Endodermal cell (in vitro differentiated cells): ENCODE measurements around the gene SUPT3H. TPM values are rescaled to one million over a fixed set of nuclear protein-coding genes. Genes with fewer than 3 reads are reported as not detected.

Source experiments
- DNase-seq: peaks from one replicate; pipeline ENCODE4 v3.0.0-alpha.2; 2017
- H3K27ac ChIP-seq: 2 replicates; pipeline ENCODE4 v1.5.1; 2013; ENCODE audit warnings: mild to moderate bottlenecking, low read depth, low read length, moderate library complexity
- H3K27me3 ChIP-seq: 2 replicates; pipeline ENCODE4 v1.6.1; 2013; ENCODE audit warnings: mild to moderate bottlenecking, low read length, moderate library complexity; ENCODE audit not compliant: insufficient read depth, control insufficient read depth, poor library complexity, severe bottlenecking
- H3K36me3 ChIP-seq: 2 replicates; pipeline ENCODE4 v1.7.0; 2013; ENCODE audit warnings: mild to moderate bottlenecking, low read length, moderate library complexity; ENCODE audit not compliant: control insufficient read depth, insufficient read depth
- H3K4me1 ChIP-seq: one replicate; pipeline ENCODE4 v1.7.0; 2013; ENCODE audit warnings: low read length; ENCODE audit not compliant: control insufficient read depth, insufficient read depth
- H3K4me3 ChIP-seq: 2 replicates; pipeline ENCODE4 v1.5.1; 2013; ENCODE audit warnings: mild to moderate bottlenecking, low read length, moderate library complexity
- H3K9ac ChIP-seq: 2 replicates; pipeline ENCODE4 v1.6.1; 2013; ENCODE audit warnings: mild to moderate bottlenecking, low read length, moderate library complexity; ENCODE audit not compliant: poor library complexity, severe bottlenecking; ENCODE audit errors: extremely low read depth
- H3K9me3 ChIP-seq: 2 replicates; pipeline ENCODE4 v1.6.1; 2013; ENCODE audit warnings: mild to moderate bottlenecking, low read length, moderate library complexity; ENCODE audit not compliant: control insufficient read depth
- H3K27ac Mint-ChIP-seq: 2 replicates; pipeline ENCODE4 v1.8.0; 2020; ENCODE audit warnings: mixed read lengths
- H3K27me3 Mint-ChIP-seq: 2 replicates; pipeline ENCODE4 v1.8.0; 2021; ENCODE audit warnings: mild to moderate bottlenecking, mixed read lengths; ENCODE audit not compliant: insufficient read depth
- H3K36me3 Mint-ChIP-seq: 2 replicates; pipeline ENCODE4 v1.8.0; 2020; ENCODE audit warnings: low read depth, mixed read lengths
- H3K4me1 Mint-ChIP-seq: 2 replicates; pipeline ENCODE4 v1.8.0; 2020; ENCODE audit warnings: mixed read lengths
- H3K4me3 Mint-ChIP-seq: 2 replicates; pipeline ENCODE4 v1.8.0; 2020; ENCODE audit warnings: mild to moderate bottlenecking, moderate library complexity, mixed read lengths
- H3K9me3 Mint-ChIP-seq: 2 replicates; pipeline ENCODE4 v1.8.0; 2020; ENCODE audit warnings: mild to moderate bottlenecking, mixed read lengths
- CTCF ChIP-seq: fragments of 200-600 bp; sonication (generic); conservative IDR thresholded peaks from 2 replicates; pipeline ENCODE4 v1.5.0; 2021; ENCODE audit warnings: antibody characterized with exemption, mild to moderate bottlenecking
- WGBS, 2 experiments: methylation state at CpG; one replicate each; pipeline versions ENCODE4 v1.1.5 to v1.1.7; 2013; ENCODE audit warnings: missing lambda C conversion rate in 2 of 2, mixed read lengths in 1 of 2; ENCODE audit not compliant: insufficient coverage in 1 of 2, insufficient read length in 1 of 2; 5-methylcytosine and 5-hydroxymethylcytosine counted together
- total RNA-seq, 2 donors: library from RNA; stranded (reverse); fragmentation: NEBNext Ultra II Directional in 1 of 2; extraction: Animal tissue kit (Norgen Biotek cat#: 25700) in 1 of 2; gene quantifications; 2 replicates in 1 of 2; 3 replicates in 1 of 2; pipeline ENCODE4 v1.2.1, GENCODE V29; 2021

Gene SUPT3H
- total RNA-seq, 2 donors from 2014 or later, result 32.4 to 34.7 TPM

GRCh38 chr6:44926556-44926955 lies 451.2 kb downstream of the SUPT3H start:
- WGBS, 2 experiments, result 87% methylated on average over 2 of the region's 2 CpGs; no CpG with 5 or more reads in 1 of the 2 experiments
- Mint-ChIP-seq H3K27me3 (no peaks in the 10 kb centered on the region), H3K4me1 (peaks cover 5% of the 10 kb centered on the region)

GRCh38 chr6:44925100-44925739 lies 452.5 kb downstream of the SUPT3H start:
- H3K27me3 ChIP-seq, result no peaks in the 10 kb centered on the region

More at GRCh38 chr6:44926556-44926955, 451.2 kb downstream of the SUPT3H start:
- no peak overlapping the region for H3K4me3 ChIP-seq
- H3K9ac ChIP-seq, result no peak overlapping the region
- peaks cover 3% of the 10 kb centered on the region for H3K4me1 ChIP-seq
- H3K9me3 ChIP-seq, result no peaks in the 10 kb centered on the region
- no peak for TF ChIP-seq CTCF
- H3K27ac ChIP-seq, result no peak overlapping the region
- DNase-seq, result no peak
- Mint-ChIP-seq H3K27ac (no peak overlapping the region), H3K9me3 (no peaks in the 10 kb centered on the region), H3K4me3 (no peak overlapping the region), H3K36me3 (peaks cover 2% of the 10 kb centered on the region)
- no peaks in the 10 kb centered on the region for H3K27me3 ChIP-seq
- no peaks in the 10 kb centered on the region for H3K36me3 ChIP-seq

GRCh38 chr6:44923444-44923843 lies 454.3 kb downstream of the SUPT3H start:
- Histone ChIP-seq H3K4me1 (peaks cover 3% of the 10 kb centered on the region), H3K27me3 (no peaks in the 10 kb centered on the region), H3K9me3 (no peaks in the 10 kb centered on the region), H3K36me3 (no peaks in the 10 kb centered on the region), H3K4me3 (no peak overlapping the region), H3K9ac (no peak overlapping the region), H3K27ac (no peak overlapping the region)
- Mint-ChIP-seq H3K4me3 (no peak overlapping the region), H3K4me1 (peaks cover 5% of the 10 kb centered on the region), H3K27me3 (no peaks in the 10 kb centered on the region), H3K36me3 (no peaks in the 10 kb centered on the region), H3K9me3 (no peaks in the 10 kb centered on the region), H3K27ac (no peak overlapping the region)
- no peak for TF ChIP-seq CTCF
- DNase-seq, result no peak
- WGBS, 2 experiments, result 92 to 100% methylated on average over 1 of the region's 1 CpG

More at GRCh38 chr6:44925100-44925739, 452.5 kb downstream of the SUPT3H start:
- no peak overlapping the region for H3K4me3 ChIP-seq
- H3K36me3 Mint-ChIP-seq, result no peaks in the 10 kb centered on the region
- 80 to 83% methylated on average over 1 of the region's 1 CpG for WGBS, 2 experiments
- no peaks in the 10 kb centered on the region for H3K9me3 Mint-ChIP-seq
- TF ChIP-seq CTCF, result no peak
- DNase-seq, result no peak
- H3K27ac Mint-ChIP-seq, result no peak overlapping the region
- H3K27me3 Mint-ChIP-seq, result no peaks in the 10 kb centered on the region
- no peaks in the 10 kb centered on the region for H3K36me3 ChIP-seq
- peaks cover 3% of the 10 kb centered on the region for H3K4me1 ChIP-seq
- no peaks in the 10 kb centered on the region for H3K9me3 ChIP-seq
- no peak overlapping the region for H3K9ac ChIP-seq
- H3K27ac ChIP-seq, result no peak overlapping the region
- H3K4me3 Mint-ChIP-seq, result no peak overlapping the region
- H3K4me1 Mint-ChIP-seq, result peaks cover 5% of the 10 kb centered on the region
